ENCODE measurements around the gene MN1. TPM values are rescaled to one million over a fixed set of nuclear protein-coding genes. Genes with fewer than 3 reads are reported as not detected.

The MN1 gene
- total and polyA plus RNA-seq, 7 donors, result under 0.01 to 21.3 (median 6.4) TPM

GRCh38 chr22:27820896-27821866 lies 19.6 kb upstream of the MN1 start:
- TF ChIP-seq EP300 (IDR thresholded peaks at IDR 0.05) (no peak), CTCF (IDR thresholded peaks at IDR 0.05) (no peak), POLR2A (IDR thresholded peaks at IDR 0.05) (no peak), POLR2AphosphoS5 (IDR thresholded peaks at IDR 0.05) (no peak)

GRCh38 chr22:27816552-27816951 lies 15.0 kb upstream of the MN1 start:
- H3K27me3 ChIP-seq, result no peaks in the 10 kb centered on the region
- H3K27ac ChIP-seq, result no peak overlapping the region
- no peaks in the 10 kb centered on the region for H3K36me3 ChIP-seq
- H3K4me3 ChIP-seq, result no peak overlapping the region
- DNase-seq, result no peak
- no peaks in the 10 kb centered on the region for H3K9me3 ChIP-seq
- WGBS, 2 donors, result 83 to 86% methylated on average over 3 of the region's 3 CpGs
- intact Hi-C loops (cut with DNase I), result no loop called here
- TF ChIP-seq CTCF (IDR thresholded peaks at IDR 0.05) (no peak), POLR2A (IDR thresholded peaks at IDR 0.05) (no peak)
- H3K4me1 ChIP-seq, result peaks cover 0 to under 1% (median 0%) of the 10 kb centered on the region in 4 donors

More at GRCh38 chr22:27820896-27821866, 19.6 kb upstream of the MN1 start:
- intact Hi-C loops (cut with DNase I), result no loop called here
- DNase-seq, result no peak
- H3K27me3 ChIP-seq, result no peaks in the 10 kb centered on the region
- H3K9me3 ChIP-seq, result no peaks in the 10 kb centered on the region
- no peak overlapping the region for H3K4me3 ChIP-seq
- no peaks in the 10 kb centered on the region for H3K36me3 ChIP-seq
- WGBS, 2 donors, result 49 to 74% methylated on average over 22 of the region's 22 CpGs
- no peak overlapping the region for H3K27ac ChIP-seq
- no peaks in the 10 kb centered on the region for H3K4me1 ChIP-seq

DNA sequence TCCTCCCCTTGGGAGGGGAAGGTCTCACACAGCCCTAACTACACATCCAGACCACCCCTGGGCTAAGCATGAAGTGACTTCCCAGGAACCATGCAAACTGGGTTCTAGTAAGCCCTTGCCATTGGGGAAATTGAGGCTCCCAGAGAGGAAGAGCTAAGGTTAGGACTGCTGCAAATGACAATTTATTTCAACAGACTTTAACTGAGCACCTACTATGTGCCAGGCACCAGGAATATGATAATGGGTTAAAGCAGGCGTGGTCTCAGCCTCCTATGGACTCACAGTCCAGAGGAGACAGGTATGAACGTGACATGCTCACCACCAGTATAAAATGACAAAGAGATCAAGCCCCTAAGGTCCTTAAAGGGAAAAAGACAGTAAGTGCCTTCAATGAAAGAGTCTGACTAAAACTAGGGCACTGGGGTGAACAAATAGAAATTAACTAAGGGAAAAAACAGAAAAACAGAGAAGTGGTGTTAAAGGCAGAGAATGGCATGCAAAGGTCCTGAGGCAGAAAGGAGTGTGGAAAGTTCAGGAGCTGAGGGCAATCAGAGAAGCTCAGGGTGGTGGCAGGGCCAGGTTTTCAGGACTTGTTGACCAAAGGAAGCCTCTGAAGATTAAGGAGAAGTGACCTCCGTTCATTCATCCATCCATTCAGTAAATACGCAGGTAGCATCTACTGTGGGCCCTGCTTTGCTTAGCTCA lies 14.4 kb upstream of the MN1 start:
- intact Hi-C loops (cut with DNase I), result no loop called here

GRCh38 chr22:27814993-27815392 lies 13.4 kb upstream of the MN1 start:
- Histone ChIP-seq H3K9me3 (no peaks in the 10 kb centered on the region), H3K4me3 (no peak overlapping the region), H3K27ac (no peak overlapping the region), H3K36me3 (no peaks in the 10 kb centered on the region), H3K27me3 (no peaks in the 10 kb centered on the region), H3K4me1 (peaks cover 0 to 16% (median 13%) of the 10 kb centered on the region in 4 donors)
- TF ChIP-seq POLR2AphosphoS5 (IDR thresholded peaks at IDR 0.05), result no peak
- no peak for TF ChIP-seq CTCF (IDR thresholded peaks at IDR 0.05)
- no peak for TF ChIP-seq POLR2A (IDR thresholded peaks at IDR 0.05)
- TF ChIP-seq EP300 (IDR thresholded peaks at IDR 0.05), result no peak
- no peak for DNase-seq
- WGBS, 2 donors, result 78 to 86% methylated on average over 6 of the region's 6 CpGs
- intact Hi-C loops (cut with DNase I), result no loop called here

More for the DNA sequence above, 14.4 kb upstream of the MN1 start:
- Histone ChIP-seq H3K27me3 (no peaks in the 10 kb centered on the region), H3K9me3 (no peaks in the 10 kb centered on the region), H3K4me1 (peaks cover 0 to 6% (median 3%) of the 10 kb centered on the region in 4 donors), H3K36me3 (no peaks in the 10 kb centered on the region), H3K4me3 (no peak overlapping the region), H3K27ac (no peak overlapping the region)
- DNase-seq, result no peak
- WGBS, 2 donors, result 63 to 80% methylated on average over 4 of the region's 4 CpGs
- TF ChIP-seq CTCF (IDR thresholded peaks at IDR 0.05) (no peak), POLR2AphosphoS5 (IDR thresholded peaks at IDR 0.05) (no peak)

Measured in sigmoid colon (tissue), 7 donors.